HepG2 (cell line): ENCODE data around the gene EIF2B1. TPM values are rescaled to one million over a fixed set of nuclear protein-coding genes. Genes with fewer than 3 reads are reported as not detected.

Source experiments
- ATAC-seq: fragments of 200-7000 bp; cut with Tn5 transposase; 3 replicates; pipeline ENCODE4 v1.9.1; 2020; ENCODE audit warnings: mild to moderate bottlenecking, moderate library complexity
- BruUV-seq: library from RNA; stranded (reverse); fragments of 400-500 nt; replicated peaks from 2 replicates; lab custom pipeline; 2021; lab: Mats Ljungman, UMichigan
- CTCF ChIA-PET: fragments of 300-600 bp; formaldehyde crosslinking; extraction: SDS; loops from one replicate; lab custom pipeline; 2021; ENCODE audit warnings: low total read pairs, inconsistent platforms, low intra/inter-chr PET ratio; lab: Yijun Ruan, JAX
- POLR2A ChIA-PET: fragments of 350-600 bp; sonication (Branson Sonifier 250); formaldehyde crosslinking; loops from one replicate; lab custom pipeline; 2020; ENCODE audit warnings: antibody characterized with exemption, inconsistent platforms; lab: Yijun Ruan, JAX
- DNase-seq: peaks from one replicate; pipeline ENCODE4 v3.0.0-alpha.2; 2015; ENCODE audit warnings: low spot score
- FAIRE-seq: peaks from 3 replicates; lab custom pipeline; 2011; peaks lifted over from hg19 to GRCh38; lab: Jason Lieb, UNC
- H2AFZ ChIP-seq: one replicate; pipeline ENCODE4 v1.6.1; 2011; ENCODE audit warnings: low read length, inconsistent platforms
- H3K27ac ChIP-seq: fragments of 300-600 bp; 3 replicates; pipeline ENCODE4 v1.8.0; 2011; ENCODE audit warnings: mixed run types, mild to moderate bottlenecking, mixed read lengths, low read length, inconsistent platforms; ENCODE audit not compliant: insufficient read depth; ENCODE audit errors: extremely low read length
- H3K27me3 ChIP-seq, 2 experiments: fragments of 200-600 bp in 1 of 2; 2 replicates in 1 of 2; 3 replicates in 1 of 2; pipeline versions ENCODE4 v1.6.0 to v1.8.0; 2011; ENCODE audit warnings: low read length in 2 of 2, mild to moderate bottlenecking in 2 of 2, moderate library complexity in 2 of 2, inconsistent platforms in 1 of 2; ENCODE audit not compliant: insufficient read depth in 2 of 2, control insufficient read depth in 1 of 2
- H3K36me3 ChIP-seq, 2 experiments: fragments of 200-600 bp in 1 of 2; replicated peaks in 1 of 2; 2 replicates in 1 of 2; 3 replicates in 1 of 2; pipeline versions ENCODE4 v1.5.1 to v1.8.0; 2011; ENCODE audit warnings: low read length in 2 of 2, inconsistent platforms in 1 of 2; ENCODE audit not compliant: insufficient read depth in 2 of 2, control insufficient read depth in 1 of 2
- H3K4me1 ChIP-seq: 2 replicates; pipeline ENCODE4 v1.5.1; 2012; ENCODE audit warnings: low read length, inconsistent platforms; ENCODE audit not compliant: insufficient read depth
- H3K4me2 ChIP-seq: 2 replicates; pipeline ENCODE4 v1.6.0; 2011; ENCODE audit warnings: low read depth, low read length, inconsistent platforms
- H3K4me3 ChIP-seq, 3 experiments: fragments of 200-600 bp in 1 of 3; sonication (generic), shearing (Covaris generic) in 1 of 3; replicated peaks in 1 of 3; 2 replicates each; pipeline ENCODE4 v1.5.1; 2011 to 2016; ENCODE audit warnings: low read length in 3 of 3, inconsistent platforms in 2 of 3, low read depth in 2 of 3, mild to moderate bottlenecking in 2 of 3, control low read depth in 1 of 3, mixed read lengths in 1 of 3; ENCODE audit not compliant: insufficient read depth in 1 of 3
- H3K79me2 ChIP-seq: one replicate; pipeline ENCODE4 v1.6.1; 2011; ENCODE audit warnings: low read length, inconsistent platforms; ENCODE audit not compliant: insufficient read depth
- H3K9ac ChIP-seq: 2 replicates; pipeline ENCODE4 v1.6.0; 2011; ENCODE audit warnings: mild to moderate bottlenecking, low read depth, low read length, inconsistent platforms; ENCODE audit not compliant: insufficient read depth
- H3K9me3 ChIP-seq: 2 replicates; pipeline ENCODE4 v1.5.1; 2012; ENCODE audit warnings: mild to moderate bottlenecking, low read length
- H4K20me1 ChIP-seq: 2 replicates; pipeline ENCODE4 v1.6.0; 2011; ENCODE audit warnings: inconsistent platforms, mild to moderate bottlenecking, low read length, moderate library complexity; ENCODE audit not compliant: insufficient read depth
- AGO2 ChIP-seq: fragments of 200-400 bp; formaldehyde crosslinking; optimal IDR thresholded peaks from 2 replicates; pipeline ENCODE3; 2017; ENCODE audit warnings: mild to moderate bottlenecking, low read depth, low read length, moderate library complexity
- FLYWCH1 ChIP-seq: sonication (generic); formaldehyde crosslinking; IDR thresholded peaks from 2 replicates; pipeline ENCODE4 v1.8.1; 2023; ENCODE audit warnings: mild to moderate bottlenecking, missing genetic modification reagents
- MAFF ChIP-seq: IDR thresholded peaks from 2 replicates; pipeline ENCODE4 v1.6.1; 2011; ENCODE audit warnings: low read depth, low read length, improper control_type of control experiment
- MAFK ChIP-seq, 2 experiments: IDR thresholded peaks in 1 of 2; conservative IDR thresholded peaks in 1 of 2; 2 replicates each; pipeline ENCODE4 v1.6.1; 2011; ENCODE audit warnings: improper control_type of control experiment in 2 of 2, low read length in 2 of 2
- STAG1 ChIP-seq: sonication (generic); formaldehyde crosslinking; IDR thresholded peaks from 2 replicates; pipeline ENCODE4 v1.4.0; 2020; ENCODE audit warnings: missing genetic modification reagents
- ZFY ChIP-seq: sonication (generic); formaldehyde crosslinking; IDR thresholded peaks from 2 replicates; pipeline ENCODE4 v1.4.0; 2020; ENCODE audit warnings: missing genetic modification reagents
- ZNF589 ChIP-seq: sonication (generic); formaldehyde crosslinking; conservative IDR thresholded peaks from 2 replicates; pipeline ENCODE4 v1.8.0; 2022; ENCODE audit warnings: mild to moderate bottlenecking, moderate library complexity, missing genetic modification reagents
- ZNF629 ChIP-seq: sonication (generic); formaldehyde crosslinking; conservative IDR thresholded peaks from 2 replicates; pipeline ENCODE4 v1.5.0; 2020; ENCODE audit warnings: missing genetic modification reagents
- ZNF768 ChIP-seq: sonication (generic); formaldehyde crosslinking; IDR thresholded peaks from 2 replicates; pipeline ENCODE4 v1.4.0; 2020; ENCODE audit warnings: missing genetic modification reagents
- ZZZ3 ChIP-seq: sonication (generic); formaldehyde crosslinking; IDR thresholded peaks from 2 replicates; pipeline ENCODE4 v1.4.0; 2020; ENCODE audit warnings: missing genetic modification reagents, mild to moderate bottlenecking, borderline replicate concordance
- WGBS: methylation state at CpG from one replicate; pipeline ENCODE4 v1.1.6; 2017; ENCODE audit warnings: low lambda C conversion rate; 5-methylcytosine and 5-hydroxymethylcytosine counted together
- in situ Hi-C: cut with HindIII; loops from 2 replicates; pipeline ENCODE4 v1.10.0; 2017; ENCODE audit warnings: low pct_unique_long_range_greater_than_20kb; ENCODE audit not compliant: extremely low pct_ligation_motif_present
- intact Hi-C: fragments of 100-400 bp; cut with micrococcal nuclease; formaldehyde crosslinking; loops from one replicate; pipeline ENCODE4 v1.10.0; 2022; ENCODE audit not compliant: unreplicated experiment
- polyA plus RNA-seq, 8 experiments: library from polyadenylated mRNA; depleted of rRNA in 3 of 8; stranded (reverse) in 7 of 8; unstranded in 1 of 8; fragments of >200 nt; fragmentation: Illumina TruSeq in 4 of 8; extraction: Trizol in 4 of 8; gene quantifications; 2 replicates each; pipeline versions ENCODE4 v1.2.1 to v1.2.3, GENCODE V29; 2011 to 2016; ENCODE audit warnings: low read depth in 4 of 8, missing spikeins in 1 of 8, mixed read lengths in 1 of 8; ENCODE audit not compliant: insufficient read depth in 1 of 8
- total RNA-seq, 5 experiments: library from RNA; depleted of rRNA; stranded (reverse); fragments of >200 nt; fragmentation: Illumina TruSeq; extraction: Trizol; gene quantifications; 2 replicates each; pipeline ENCODE4 v1.2.3, GENCODE V29; 2016; ENCODE audit warnings: low read depth in 1 of 5
- TF ChIP-seq, protein P1 (sequence below): sonication (generic); formaldehyde crosslinking; IDR thresholded peaks from 2 replicates; pipeline ENCODE4 v1.8.0; 2022; ENCODE audit warnings: low read depth, missing genetic modification reagents
- TF ChIP-seq, protein P2 (sequence below): sonication (generic); formaldehyde crosslinking; conservative IDR thresholded peaks from 2 replicates; pipeline ENCODE4 v1.4.0; 2020; ENCODE audit warnings: missing genetic modification reagents
- TF ChIP-seq, protein P3 (sequence below): sonication (generic); formaldehyde crosslinking; IDR thresholded peaks from 2 replicates; pipeline ENCODE4 v1.4.0; 2020; ENCODE audit warnings: missing genetic modification reagents

EIF2B1 gene
- total and polyA plus RNA-seq, 2 of the 13 experiments (the other 11 are each of a cell fraction or from before 2014, with no cell fraction given): 18.7 to 37.4 TPM

DNA sequence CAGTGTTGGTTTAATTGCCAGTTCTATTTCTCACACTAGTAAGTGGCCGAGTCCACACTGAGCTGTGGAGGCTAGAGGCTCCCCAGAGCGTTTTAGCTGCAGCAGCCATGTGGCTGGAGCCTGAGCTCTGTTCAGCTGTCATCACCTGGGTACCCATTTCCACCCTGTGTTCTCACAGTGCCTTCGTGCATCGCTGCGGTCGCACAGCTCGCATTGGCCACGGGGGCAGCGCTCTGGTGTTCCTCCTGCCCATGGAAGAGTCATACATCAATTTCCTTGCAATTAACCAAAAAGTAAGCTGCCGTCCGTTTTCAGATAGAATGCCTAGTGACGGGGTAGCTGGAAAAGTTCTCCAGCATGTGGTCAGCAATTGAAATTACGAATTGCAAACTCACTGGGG, 15.9 kb downstream of the EIF2B1 start:
- DNase-seq (no peak), ATAC-seq (no peak), FAIRE-seq (no peak)
- ChIA-PET POLR2A (interaction anchor here (0.7 to 1.0 kb wide), 2 partner anchors 77 to 233 kb away, joined by 3 to 4 read pairs; partner anchors contain the start of gene KMT5A), CTCF (no interaction called here)
- H3K4me3 ChIP-seq: no peak overlapping the region
- TF ChIP-seq, protein P1, sequence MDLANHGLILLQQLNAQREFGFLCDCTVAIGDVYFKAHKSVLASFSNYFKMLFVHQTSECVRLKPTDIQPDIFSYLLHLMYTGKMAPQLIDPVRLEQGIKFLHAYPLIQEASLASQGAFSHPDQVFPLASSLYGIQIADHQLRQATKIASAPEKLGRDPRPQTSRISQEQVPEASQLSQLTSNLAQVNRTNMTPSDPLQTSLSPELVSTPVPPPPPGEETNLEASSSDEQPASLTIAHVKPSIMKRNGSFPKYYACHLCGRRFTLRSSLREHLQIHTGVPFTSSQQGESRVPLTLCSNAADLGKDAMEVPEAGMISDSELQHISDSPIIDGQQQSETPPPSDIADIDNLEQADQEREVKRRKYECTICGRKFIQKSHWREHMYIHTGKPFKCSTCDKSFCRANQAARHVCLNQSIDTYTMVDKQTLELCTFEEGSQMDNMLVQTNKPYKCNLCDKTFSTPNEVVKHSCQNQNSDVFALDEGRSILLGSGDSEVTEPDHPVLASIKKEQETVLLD (CRISPR knock-in tag): no peak
- peak; percentile 31 for TF ChIP-seq AGO2
- no peak for TF ChIP-seq ZNF589
- TF ChIP-seq STAG1 (CRISPR knock-in tag): no peak
- H3K27me3 ChIP-seq: no peaks in the 10 kb centered on the region
- no peaks in the 10 kb centered on the region for H3K9me3 ChIP-seq
- 0 out of 2 replicates have a peak, but pooled peaks cover 4% of the 10 kb centered on the region for H4K20me1 ChIP-seq
- H3K27ac ChIP-seq: no peak overlapping the region
- no TSS peak for BruUV-seq
- H3K9ac ChIP-seq: no peak overlapping the region
- no peaks in the 10 kb centered on the region for H3K79me2 ChIP-seq
- WGBS: 90% methylated on average over 13 of the region's 13 CpGs
- H3K36me3 ChIP-seq: peaks cover 33 to 84% of the 10 kb centered on the region in 2 experiments
- H3K4me1 ChIP-seq: no peaks in the 10 kb centered on the region
- H2AFZ ChIP-seq: no peak overlapping the region
- intact Hi-C loops (no loop called here), in situ Hi-C loops (no loop called here)
- H3K4me2 ChIP-seq: no peak overlapping the region

DNA sequence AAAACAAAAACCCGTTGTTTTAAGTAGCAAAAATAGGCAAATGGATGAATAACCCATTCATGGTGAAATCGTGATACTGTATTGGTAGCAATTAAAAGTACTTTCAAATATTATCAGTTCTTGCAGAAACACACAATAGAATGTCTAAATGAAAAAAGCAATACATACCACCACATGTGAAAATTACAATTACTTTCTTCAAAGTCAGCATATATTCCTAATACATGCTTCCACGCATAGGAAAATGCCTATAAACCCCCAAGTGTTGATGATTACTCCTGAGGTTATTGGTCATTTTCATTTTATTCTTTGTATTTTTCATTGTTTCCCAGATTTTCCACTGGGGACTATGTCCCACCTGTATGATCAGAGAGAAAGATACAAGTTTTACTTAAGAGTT, 16.3 kb downstream of the EIF2B1 start:
- no peaks in the 10 kb centered on the region for H3K9me3 ChIP-seq
- H3K4me1 ChIP-seq: no peaks in the 10 kb centered on the region
- no peak for ATAC-seq
- intact Hi-C loops: no loop called here
- BruUV-seq: no TSS peak
- H3K36me3 ChIP-seq: peaks cover 33 to 85% of the 10 kb centered on the region in 2 experiments
- in situ Hi-C loops: no loop called here
- no peak overlapping the region for H2AFZ ChIP-seq
- ChIA-PET POLR2A (no interaction called here), CTCF (no interaction called here)
- WGBS: 98% methylated on average over 3 of the region's 3 CpGs
- TF ChIP-seq ZNF768 (CRISPR knock-in tag): no peak
- TF ChIP-seq, protein P2, sequence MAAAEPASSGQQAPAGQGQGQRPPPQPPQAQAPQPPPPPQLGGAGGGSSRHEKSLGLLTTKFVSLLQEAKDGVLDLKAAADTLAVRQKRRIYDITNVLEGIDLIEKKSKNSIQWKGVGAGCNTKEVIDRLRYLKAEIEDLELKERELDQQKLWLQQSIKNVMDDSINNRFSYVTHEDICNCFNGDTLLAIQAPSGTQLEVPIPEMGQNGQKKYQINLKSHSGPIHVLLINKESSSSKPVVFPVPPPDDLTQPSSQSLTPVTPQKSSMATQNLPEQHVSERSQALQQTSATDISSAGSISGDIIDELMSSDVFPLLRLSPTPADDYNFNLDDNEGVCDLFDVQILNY: no peak
- no peak for TF ChIP-seq ZZZ3 (CRISPR knock-in tag)
- TF ChIP-seq ZNF629 (CRISPR knock-in tag): no peak
- no peak for TF ChIP-seq FLYWCH1 (CRISPR knock-in tag)
- TF ChIP-seq MAFF: peak; percentile 29; the same call in 1 of the 2 replicates
- no peak for TF ChIP-seq ZFY (CRISPR knock-in tag)
- TF ChIP-seq MAFK (conservative IDR thresholded peaks at IDR 0.05 in 1 of 2, IDR thresholded peaks at IDR 0.05 in 1 of 2; ENCODE audit: low read length in 2 of 2): peak; percentile 34 to 53; a peak in 3 of 4 replicates
- TF ChIP-seq, protein P3, sequence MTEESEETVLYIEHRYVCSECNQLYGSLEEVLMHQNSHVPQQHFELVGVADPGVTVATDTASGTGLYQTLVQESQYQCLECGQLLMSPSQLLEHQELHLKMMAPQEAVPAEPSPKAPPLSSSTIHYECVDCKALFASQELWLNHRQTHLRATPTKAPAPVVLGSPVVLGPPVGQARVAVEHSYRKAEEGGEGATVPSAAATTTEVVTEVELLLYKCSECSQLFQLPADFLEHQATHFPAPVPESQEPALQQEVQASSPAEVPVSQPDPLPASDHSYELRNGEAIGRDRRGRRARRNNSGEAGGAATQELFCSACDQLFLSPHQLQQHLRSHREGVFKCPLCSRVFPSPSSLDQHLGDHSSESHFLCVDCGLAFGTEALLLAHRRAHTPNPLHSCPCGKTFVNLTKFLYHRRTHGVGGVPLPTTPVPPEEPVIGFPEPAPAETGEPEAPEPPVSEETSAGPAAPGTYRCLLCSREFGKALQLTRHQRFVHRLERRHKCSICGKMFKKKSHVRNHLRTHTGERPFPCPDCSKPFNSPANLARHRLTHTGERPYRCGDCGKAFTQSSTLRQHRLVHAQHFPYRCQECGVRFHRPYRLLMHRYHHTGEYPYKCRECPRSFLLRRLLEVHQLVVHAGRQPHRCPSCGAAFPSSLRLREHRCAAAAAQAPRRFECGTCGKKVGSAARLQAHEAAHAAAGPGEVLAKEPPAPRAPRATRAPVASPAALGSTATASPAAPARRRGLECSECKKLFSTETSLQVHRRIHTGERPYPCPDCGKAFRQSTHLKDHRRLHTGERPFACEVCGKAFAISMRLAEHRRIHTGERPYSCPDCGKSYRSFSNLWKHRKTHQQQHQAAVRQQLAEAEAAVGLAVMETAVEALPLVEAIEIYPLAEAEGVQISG (CRISPR knock-in tag): no peak
- TF ChIP-seq, all 625 proteins: peak for 2
- no peaks in the 10 kb centered on the region for H3K79me2 ChIP-seq
- DNase-seq (no peak), FAIRE-seq (no peak)
- H3K27ac ChIP-seq: no peak overlapping the region
- no peaks in the 10 kb centered on the region for H3K27me3 ChIP-seq
- no peak overlapping the region for H3K9ac ChIP-seq
- H4K20me1 ChIP-seq: 0 out of 2 replicates have a peak, but pooled peaks cover 4% of the 10 kb centered on the region
- H3K4me3 ChIP-seq: no peak overlapping the region
- H3K4me2 ChIP-seq: no peak overlapping the region
